ENCODE results near the gene ACTN4.

GRCh38 chr19:38715555-38715954, 68.1 kb downstream of the ACTN4 start:
- TF ChIP-seq, protein P1, sequence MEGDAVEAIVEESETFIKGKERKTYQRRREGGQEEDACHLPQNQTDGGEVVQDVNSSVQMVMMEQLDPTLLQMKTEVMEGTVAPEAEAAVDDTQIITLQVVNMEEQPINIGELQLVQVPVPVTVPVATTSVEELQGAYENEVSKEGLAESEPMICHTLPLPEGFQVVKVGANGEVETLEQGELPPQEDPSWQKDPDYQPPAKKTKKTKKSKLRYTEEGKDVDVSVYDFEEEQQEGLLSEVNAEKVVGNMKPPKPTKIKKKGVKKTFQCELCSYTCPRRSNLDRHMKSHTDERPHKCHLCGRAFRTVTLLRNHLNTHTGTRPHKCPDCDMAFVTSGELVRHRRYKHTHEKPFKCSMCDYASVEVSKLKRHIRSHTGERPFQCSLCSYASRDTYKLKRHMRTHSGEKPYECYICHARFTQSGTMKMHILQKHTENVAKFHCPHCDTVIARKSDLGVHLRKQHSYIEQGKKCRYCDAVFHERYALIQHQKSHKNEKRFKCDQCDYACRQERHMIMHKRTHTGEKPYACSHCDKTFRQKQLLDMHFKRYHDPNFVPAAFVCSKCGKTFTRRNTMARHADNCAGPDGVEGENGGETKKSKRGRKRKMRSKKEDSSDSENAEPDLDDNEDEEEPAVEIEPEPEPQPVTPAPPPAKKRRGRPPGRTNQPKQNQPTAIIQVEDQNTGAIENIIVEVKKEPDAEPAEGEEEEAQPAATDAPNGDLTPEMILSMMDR (conservative IDR thresholded peaks at IDR 0.05; ENCODE audit: low read depth in 2 of 2): no peak
- TF ChIP-seq REST (IDR thresholded peaks at IDR 0.05; ENCODE audit: unreplicated experiment) (no peak), CREB1 (CRISPR knock-in tag; IDR thresholded peaks at IDR 0.05; ENCODE audit: low read depth) (no peak), POLR2AphosphoS5 (IDR thresholded peaks at IDR 0.05; ENCODE audit: low read depth) (no peak), NANOG (IDR thresholded peaks at IDR 0.05; ENCODE audit: borderline replicate concordance) (no peak), EZH2 (IDR thresholded peaks at IDR 0.05; ENCODE audit: low read depth, unreplicated experiment) (no peak)

All from GM23338 (cell line).